Suprapubic skin (tissue), 3 donors: Measurements from ENCODE around the gene IQCE.

Source experiments
- CTCF ChIP-seq, 2 donors: fragments of 200-600 bp in 1 of 2; fragments of 450-650 bp in 1 of 2; sonication (generic) in 1 of 2; IDR thresholded peaks; one replicate each; pipeline ENCODE4 v1.5.1; 2016 to 2019; ENCODE audit warnings: antibody characterized with exemption in 2 of 2, mild to moderate bottlenecking in 1 of 2, moderate library complexity in 1 of 2
- POLR2A ChIP-seq, 2 donors: fragments of 450-650 bp; IDR thresholded peaks; one replicate each; pipeline ENCODE4 v1.6.1; 2017; ENCODE audit warnings: antibody characterized with exemption in 2 of 2, mild to moderate bottlenecking in 2 of 2, moderate library complexity in 2 of 2

DNA sequence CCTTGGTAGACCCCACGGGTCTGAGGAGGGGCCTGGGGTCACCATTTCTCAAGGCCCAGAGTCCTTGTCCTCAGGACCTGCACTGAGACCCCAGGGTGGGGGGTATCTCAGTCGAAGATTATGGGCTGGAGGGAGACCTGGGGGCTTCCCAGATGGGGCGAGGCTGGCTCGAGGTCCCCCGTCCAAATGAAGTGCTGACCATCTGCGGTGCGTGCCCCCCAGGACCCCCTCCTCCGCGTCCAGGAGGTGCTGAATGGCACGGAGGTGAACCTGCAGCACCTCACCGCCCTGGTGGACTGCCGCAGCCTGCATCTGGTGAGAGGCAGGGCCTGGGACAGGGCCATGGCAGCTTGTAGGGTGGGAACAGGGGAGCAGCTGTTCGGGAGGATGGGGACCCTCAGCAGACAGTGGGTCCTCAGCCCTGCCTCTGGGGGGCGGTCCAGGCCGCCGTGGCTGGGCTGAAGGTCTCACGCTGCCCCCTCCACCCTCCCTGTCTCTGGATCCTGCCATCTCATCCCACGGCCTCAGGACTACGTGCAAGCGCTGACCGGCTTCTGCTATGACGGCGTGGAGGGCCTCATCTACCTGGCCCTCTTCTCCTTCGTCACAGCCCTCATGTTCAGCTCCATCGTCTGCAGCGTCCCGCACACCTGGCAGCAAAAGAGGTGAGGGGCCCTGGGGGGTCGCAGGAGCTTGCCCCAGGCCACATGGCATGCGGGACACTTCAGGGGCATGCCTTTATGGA, 97.3 kb downstream of the IQCE start:
- TF ChIP-seq CTCF (IDR thresholded peaks at IDR 0.05) (no peak), POLR2A (IDR thresholded peaks at IDR 0.05) (no peak)
